Osteocyte (in vitro differentiated cells): Measurements from ENCODE around the gene SGK1. TPM values are rescaled to one million over a fixed set of nuclear protein-coding genes. Genes with fewer than 3 reads are reported as not detected.
A peak's percentile ranks its signal among the peaks of the same experiment; 100 is the strongest.

Source experiments
- DNase-seq: peaks from one replicate; pipeline ENCODE4 v3.0.0; 2021; ENCODE audit warnings: mixed read lengths; ENCODE audit not compliant: unreplicated experiment; ENCODE audit errors: extremely low spot score
- H3K27ac Mint-ChIP-seq: one replicate; pipeline ENCODE4 v1.8.0; 2021; ENCODE audit warnings: mild to moderate bottlenecking, mixed read lengths; ENCODE audit not compliant: unreplicated experiment
- H3K27me3 Mint-ChIP-seq: one replicate; pipeline ENCODE4 v1.8.0; 2021; ENCODE audit warnings: mixed read lengths; ENCODE audit not compliant: unreplicated experiment
- H3K36me3 Mint-ChIP-seq: one replicate; pipeline ENCODE4 v1.8.0; 2021; ENCODE audit warnings: mixed read lengths; ENCODE audit not compliant: unreplicated experiment
- H3K4me1 Mint-ChIP-seq: one replicate; pipeline ENCODE4 v1.8.0; 2021; ENCODE audit warnings: mixed read lengths; ENCODE audit not compliant: unreplicated experiment
- H3K4me3 Mint-ChIP-seq: one replicate; pipeline ENCODE4 v1.8.0; 2021; ENCODE audit warnings: mild to moderate bottlenecking, moderate library complexity, mixed read lengths; ENCODE audit not compliant: unreplicated experiment
- H3K9me3 Mint-ChIP-seq: one replicate; pipeline ENCODE4 v1.8.0; 2021; ENCODE audit warnings: mixed read lengths; ENCODE audit not compliant: unreplicated experiment
- CTCF ChIP-seq: fragments of 200-600 bp; sonication (generic); IDR thresholded peaks from 2 replicates; pipeline ENCODE4 v1.5.0; 2021; ENCODE audit warnings: antibody characterized with exemption, mild to moderate bottlenecking, moderate library complexity
- total RNA-seq: library from RNA; stranded (reverse); gene quantifications from 2 replicates; pipeline ENCODE4 v1.2.1, GENCODE V29; 2021

The SGK1 gene
- total RNA-seq, 1 donor from 2014 or later = 448 TPM

GRCh38 chr6:134318236-134318973 is 493 bp upstream of the SGK1 start:
- Mint-ChIP-seq H3K27me3 (no peaks in the 10 kb centered on the region), H3K36me3 (no peaks in the 10 kb centered on the region), H3K9me3 (no peaks in the 10 kb centered on the region)

DNA sequence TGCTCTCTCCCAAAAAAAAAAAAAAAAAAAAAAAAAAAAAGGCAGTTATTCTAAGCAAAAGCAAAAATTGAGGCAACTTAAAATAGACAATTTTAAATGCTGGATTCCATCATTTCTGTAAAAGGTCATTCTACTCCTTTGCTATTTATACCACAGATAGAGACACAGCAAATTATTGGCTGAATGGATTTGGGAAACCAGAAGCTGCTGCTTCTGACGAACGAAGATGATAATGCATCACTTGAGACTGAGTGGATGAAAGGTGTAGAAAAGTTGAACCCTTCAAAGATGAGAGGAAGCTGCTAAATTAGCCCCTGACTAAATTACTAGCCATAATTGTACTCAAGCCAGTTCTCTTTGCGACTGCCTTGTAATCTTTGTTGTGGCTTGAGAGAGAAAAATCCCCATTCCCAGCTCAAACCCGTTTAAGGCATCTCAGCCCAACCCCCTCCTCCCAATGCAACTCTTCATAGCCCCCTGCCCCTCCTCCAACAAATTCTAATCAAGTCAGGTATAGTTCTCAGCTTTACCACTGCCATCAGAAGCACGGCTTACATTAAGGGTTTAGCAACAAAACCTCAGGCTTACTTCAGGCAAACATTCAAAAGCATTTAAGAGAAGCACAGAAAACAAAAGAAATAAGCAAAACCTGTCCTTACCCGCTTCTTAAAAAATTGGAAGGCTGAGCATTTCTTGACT is 1.0 kb downstream of the SGK1 start:
- peaks cover 25% of the 10 kb centered on the region for H3K4me1 Mint-ChIP-seq
- DNase-seq = no peak
- H3K27ac Mint-ChIP-seq = no peak overlapping the region
- peak overlapping the region; percentile 86 for H3K4me3 Mint-ChIP-seq
- no peaks in the 10 kb centered on the region for H3K27me3 Mint-ChIP-seq
- no peaks in the 10 kb centered on the region for H3K9me3 Mint-ChIP-seq
- no peaks in the 10 kb centered on the region for H3K36me3 Mint-ChIP-seq
- no peak for TF ChIP-seq CTCF

More at GRCh38 chr6:134318236-134318973, 493 bp upstream of the SGK1 start:
- Mint-ChIP-seq H3K4me1 (peaks cover 27% of the 10 kb centered on the region), H3K4me3 (peak overlapping the region; percentile 86), H3K27ac (peak overlapping the region; percentile 45)
- DNase-seq = no peak
- no peak for TF ChIP-seq CTCF

DNA sequence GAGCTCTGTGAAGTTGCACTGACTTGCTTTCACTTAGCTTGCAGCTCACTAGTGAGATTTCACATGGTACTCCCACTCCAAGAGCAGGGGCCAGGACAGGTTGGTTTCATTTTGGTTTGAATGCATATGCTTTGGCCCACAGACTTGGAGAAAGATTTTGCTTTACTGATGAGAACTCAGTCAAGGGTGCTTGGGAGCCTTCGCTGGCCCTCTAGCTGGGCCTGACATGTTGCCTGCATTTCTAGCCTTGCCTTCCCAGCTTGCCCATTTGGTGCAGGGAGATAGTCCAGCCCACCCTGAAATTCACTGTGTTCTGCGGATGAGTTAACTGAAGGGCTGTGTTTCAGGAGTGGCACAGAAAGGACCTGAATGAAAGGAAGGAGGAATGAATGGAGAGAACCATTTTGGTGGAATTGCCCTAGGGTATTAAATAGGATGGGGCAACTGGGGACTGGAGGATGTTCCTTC is 1.9 kb downstream of the SGK1 start:
- H3K4me3 Mint-ChIP-seq = peak overlapping the region; percentile 16
- DNase-seq = no peak
- H3K36me3 Mint-ChIP-seq = no peaks in the 10 kb centered on the region

DNA sequence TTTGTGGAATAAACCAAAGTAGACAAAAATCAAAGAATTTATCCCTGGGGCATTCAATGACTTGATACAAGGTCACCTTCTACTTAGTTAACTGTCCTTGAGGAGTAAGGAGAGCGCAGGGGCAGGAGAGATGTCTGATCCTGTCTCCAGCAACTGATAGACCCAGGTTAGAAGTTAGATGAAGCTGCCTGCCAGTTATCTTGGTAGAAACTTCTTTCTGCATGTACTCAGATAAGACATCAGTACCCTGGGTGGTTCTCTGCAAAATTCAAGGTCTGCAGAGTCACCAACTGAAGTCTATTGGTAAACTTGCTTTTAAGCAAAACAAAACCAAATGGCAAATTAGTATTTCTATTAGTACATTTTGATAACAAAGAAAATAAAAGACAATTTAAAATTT is 2.7 kb downstream of the SGK1 start:
- Mint-ChIP-seq H3K4me3 (no peak overlapping the region), H3K9me3 (no peaks in the 10 kb centered on the region), H3K36me3 (no peaks in the 10 kb centered on the region), H3K4me1 (peaks cover 25% of the 10 kb centered on the region), H3K27me3 (no peaks in the 10 kb centered on the region), H3K27ac (no peak overlapping the region)
- no peak for TF ChIP-seq CTCF
- no peak for DNase-seq

More for the DNA sequence above, 1.9 kb downstream of the SGK1 start:
- H3K27me3 Mint-ChIP-seq = no peaks in the 10 kb centered on the region
- H3K9me3 Mint-ChIP-seq = no peaks in the 10 kb centered on the region
- peaks cover 25% of the 10 kb centered on the region for H3K4me1 Mint-ChIP-seq
- TF ChIP-seq CTCF = no peak
- H3K27ac Mint-ChIP-seq = no peak overlapping the region
